Neural cell (in vitro differentiated cells): ENCODE results near the gene OXSM. TPM values are rescaled to one million over a fixed set of nuclear protein-coding genes. Genes with fewer than 3 reads are reported as not detected.

Experiments
- H2AFZ ChIP-seq: fragments of 200-600, 300-800 bp; sonication (generic), shearing (Covaris generic); 2 replicates; pipeline ENCODE4 v1.6.0; 2014; ENCODE audit warnings: low read depth, mild to moderate bottlenecking, antibody characterized with exemption, low read length, moderate library complexity
- H3F3A ChIP-seq: fragments of 200-600 bp; shearing (Covaris generic); 2 replicates; pipeline ENCODE4 v1.6.1; 2016; ENCODE audit warnings: mild to moderate bottlenecking, moderate library complexity, mixed read lengths, antibody characterized with exemption, low read length; ENCODE audit not compliant: insufficient read depth, poor library complexity, severe bottlenecking
- H3K27ac ChIP-seq: fragments of 200-600, 300-800 bp; sonication (generic), shearing (Covaris generic); 2 replicates; pipeline ENCODE4 v1.5.1; 2014; ENCODE audit warnings: mild to moderate bottlenecking, low read length, moderate library complexity
- H3K27me3 ChIP-seq: fragments of 300-800, 200-600 bp; sonication (generic), shearing (Covaris generic); 2 replicates; pipeline ENCODE4 v1.6.0; 2014; ENCODE audit warnings: mild to moderate bottlenecking, low read depth, low read length, moderate library complexity; ENCODE audit not compliant: insufficient read depth
- H3K36me3 ChIP-seq: fragments of 300-800, 200-600 bp; sonication (generic), shearing (Covaris generic); 2 replicates; pipeline ENCODE4 v1.5.1; 2014; ENCODE audit warnings: mild to moderate bottlenecking, antibody characterized with exemption, low read length, moderate library complexity; ENCODE audit not compliant: insufficient read depth
- H3K4me2 ChIP-seq: fragments of 300-800, 200-600 bp; sonication (generic), shearing (Covaris generic); 2 replicates; pipeline ENCODE4 v1.6.0; 2014; ENCODE audit warnings: mild to moderate bottlenecking, low read length
- H3K4me3 ChIP-seq: fragments of 300-800, 200-600 bp; sonication (generic), shearing (Covaris generic); 2 replicates; pipeline ENCODE4 v1.5.1; 2014; ENCODE audit warnings: mild to moderate bottlenecking, low read length, moderate library complexity
- H3K79me2 ChIP-seq: fragments of 200-600 bp; shearing (Covaris generic); replicated peaks from 2 replicates; pipeline ENCODE4 v1.6.0; 2014; ENCODE audit warnings: mild to moderate bottlenecking, low read length, moderate library complexity; ENCODE audit not compliant: insufficient read depth
- H3K9ac ChIP-seq: fragments of 300-800, 200-600 bp; sonication (generic), shearing (Covaris generic); 2 replicates; pipeline ENCODE4 v1.6.1; 2016; ENCODE audit warnings: mild to moderate bottlenecking, low read length, mixed read lengths
- H3K9me2 ChIP-seq: fragments of 200-600 bp; shearing (Covaris generic); 2 replicates; pipeline ENCODE4 v1.6.1; 2016; ENCODE audit warnings: mild to moderate bottlenecking, low read length, mixed read lengths; ENCODE audit not compliant: insufficient read depth
- H3K9me3 ChIP-seq: fragments of 200-600, 300-800 bp; sonication (generic), shearing (Covaris generic); 2 replicates; pipeline ENCODE4 v1.6.1; 2016; ENCODE audit warnings: mild to moderate bottlenecking, mixed run types, low read length, moderate library complexity, mixed read lengths
- H4K20me1 ChIP-seq: fragments of 200-600 bp; shearing (Covaris generic); 2 replicates; pipeline ENCODE4 v1.6.1; 2016; ENCODE audit warnings: mild to moderate bottlenecking, mixed run types; ENCODE audit not compliant: insufficient read depth
- CTCF ChIP-seq: fragments of 450-650 bp; IDR thresholded peaks from 2 replicates; pipeline ENCODE4 v1.5.1; 2014; ENCODE audit warnings: antibody characterized with exemption, mild to moderate bottlenecking, moderate library complexity; ENCODE audit not compliant: poor library complexity, severe bottlenecking
- EP300 ChIP-seq: fragments of 450-650 bp; conservative IDR thresholded peaks from 2 replicates; pipeline ENCODE4 v1.6.1; 2014; ENCODE audit warnings: antibody characterized with exemption, mild to moderate bottlenecking, moderate library complexity; ENCODE audit not compliant: poor library complexity, severe bottlenecking
- EZH2 ChIP-seq: fragments of 200-600, 300-800 bp; shearing (Covaris generic), sonication (generic); IDR thresholded peaks from 2 replicates; pipeline ENCODE4 v1.6.1; 2014; ENCODE audit warnings: antibody characterized with exemption, low read length, borderline replicate concordance, mild to moderate bottlenecking; ENCODE audit not compliant: insufficient read depth, poor library complexity, severe bottlenecking
- MXI1 ChIP-seq: fragments of 450-650 bp; conservative IDR thresholded peaks from 2 replicates; pipeline ENCODE4 v1.6.1; 2014; ENCODE audit warnings: antibody characterized with exemption, mild to moderate bottlenecking; ENCODE audit not compliant: poor library complexity, severe bottlenecking
- POLR2AphosphoS5 ChIP-seq: IDR thresholded peaks from 2 replicates; pipeline ENCODE4 v1.6.1; 2012
- RAD21 ChIP-seq: fragments of 450-650 bp; conservative IDR thresholded peaks from 2 replicates; pipeline ENCODE4 v1.6.1; 2014; ENCODE audit warnings: antibody characterized with exemption, mild to moderate bottlenecking, moderate library complexity
- REST ChIP-seq: IDR thresholded peaks from 2 replicates; pipeline ENCODE4 v1.6.1; 2012; ENCODE audit warnings: borderline replicate concordance
- SMC3 ChIP-seq: fragments of 450-650 bp; conservative IDR thresholded peaks from 2 replicates; pipeline ENCODE4 v1.6.1; 2014; ENCODE audit warnings: antibody characterized with exemption, mild to moderate bottlenecking, moderate library complexity; ENCODE audit not compliant: poor library complexity
- TAF1 ChIP-seq: IDR thresholded peaks from 2 replicates; pipeline ENCODE4 v1.6.1; 2012; ENCODE audit warnings: low read depth
- polyA plus RNA-seq: library from polyadenylated mRNA; depleted of rRNA; stranded (reverse); fragments of >200 nt; gene quantifications from 2 replicates; pipeline ENCODE4 v1.2.3, GENCODE V29; 2014

OXSM gene
- polyA plus RNA-seq, 1 donor from 2014 or later: 6.7 TPM

- Histone ChIP-seq H3K4me2 (no peak overlapping the region), H3K9ac (no peak overlapping the region), H3K27ac (no peak overlapping the region), H3K4me3 (no peak overlapping the region), H2AFZ (no peak overlapping the region), H4K20me1 (no peaks in the 10 kb centered on the region), H3K36me3 (peaks cover 4% of the 10 kb centered on the region), H3F3A (no peaks in the 10 kb centered on the region), H3K9me3 (no peaks in the 10 kb centered on the region), H3K9me2 (no peaks in the 10 kb centered on the region), H3K79me2 (no peaks in the 10 kb centered on the region), H3K27me3 (no peaks in the 10 kb centered on the region)
- TF ChIP-seq REST: no peak
- TF ChIP-seq TAF1: no peak
- no peak for TF ChIP-seq EP300
- TF ChIP-seq EZH2: no peak
- TF ChIP-seq MXI1: no peak
- TF ChIP-seq SMC3: no peak
- no peak for TF ChIP-seq RAD21
- TF ChIP-seq POLR2AphosphoS5: no peak
- TF ChIP-seq CTCF: no peak
These were observed 8.6 kb upstream of the OXSM start for GRCh38 chr3:25781145-25781757.

- Histone ChIP-seq H3K4me3 (peak overlapping the region; percentile 94), H3K9me2 (no peaks in the 10 kb centered on the region), H3K9me3 (no peaks in the 10 kb centered on the region), H3K27me3 (no peaks in the 10 kb centered on the region), H4K20me1 (no peaks in the 10 kb centered on the region), H2AFZ (no peak overlapping the region), H3K79me2 (no peaks in the 10 kb centered on the region), H3F3A (no peaks in the 10 kb centered on the region), H3K27ac (no peak overlapping the region), H3K36me3 (peaks cover 4% of the 10 kb centered on the region), H3K9ac (no peak overlapping the region), H3K4me2 (peak overlapping the region; percentile 68)
- no peak for TF ChIP-seq REST
- TF ChIP-seq MXI1: no peak
- TF ChIP-seq EP300: no peak
- no peak for TF ChIP-seq SMC3
- TF ChIP-seq TAF1: no peak
- TF ChIP-seq POLR2AphosphoS5: no peak
- TF ChIP-seq CTCF: no peak
- TF ChIP-seq RAD21: no peak
- TF ChIP-seq EZH2: no peak
These were observed 7.9 kb upstream of the OXSM start for GRCh38 chr3:25781758-25782594.
